Measurements from ENCODE around the gene STBD1.

DNA sequence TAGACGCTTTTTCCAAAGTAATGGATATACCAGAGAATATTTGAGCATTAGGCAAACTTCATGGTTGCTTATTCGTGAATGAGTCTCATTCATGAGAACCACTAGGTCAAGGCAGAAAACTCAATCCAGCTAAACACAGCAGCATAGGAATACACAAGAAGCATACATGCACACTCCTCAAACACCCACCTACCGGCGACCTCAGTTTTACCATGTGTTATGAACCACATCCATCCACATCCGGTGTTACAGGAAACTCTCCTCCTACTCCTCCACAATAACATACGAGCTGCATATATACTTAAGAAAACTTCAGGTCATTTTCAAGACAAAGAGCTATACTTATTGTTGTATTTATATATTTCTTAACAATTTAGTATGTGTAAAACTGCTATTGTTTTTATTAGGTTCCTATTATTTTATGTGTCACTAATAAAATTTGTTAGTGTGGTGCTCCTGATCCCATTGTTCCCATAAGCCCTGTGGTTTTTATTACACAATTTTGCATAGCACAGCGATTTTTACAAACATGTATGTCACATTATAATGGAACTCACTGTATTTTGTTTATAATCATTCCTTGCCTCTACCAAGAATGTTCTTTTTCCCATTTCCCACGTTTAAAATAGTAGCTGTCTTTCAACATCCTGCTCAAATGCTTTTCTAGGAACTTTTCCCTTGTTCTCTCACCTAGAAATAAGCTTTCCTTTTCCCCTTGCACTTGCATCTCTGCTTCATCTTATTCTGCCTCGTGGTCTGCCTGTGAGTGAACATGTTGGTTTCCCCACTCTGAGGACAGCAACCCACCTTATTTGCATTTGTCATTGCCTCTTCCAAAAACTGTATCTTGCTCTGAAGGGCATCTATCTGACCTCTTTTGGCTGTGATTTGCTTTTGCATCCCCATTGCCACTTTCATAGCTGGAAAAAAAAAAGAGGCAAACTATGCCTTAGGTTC lies 48.3 kb downstream of the STBD1 start:
- no peak for TF ChIP-seq CTCF (IDR thresholded peaks at IDR 0.05; ENCODE audit: insufficient read depth, low read length)
- TF ChIP-seq REST (IDR thresholded peaks at IDR 0.05; ENCODE audit: insufficient replicate concordance, low read depth), result no peak
- no peak for TF ChIP-seq GABPA (IDR thresholded peaks at IDR 0.05; ENCODE audit: low read depth)
- TF ChIP-seq POLR2AphosphoS5 (IDR thresholded peaks at IDR 0.05; ENCODE audit: low read depth), result no peak
